Smooth muscle cell (in vitro differentiated cells): Measurements from ENCODE around the gene GLMN. TPM values are rescaled to one million over a fixed set of nuclear protein-coding genes. Genes with fewer than 3 reads are reported as not detected.
"Not testable (repeated sequence)": the region's sequence is repeated elsewhere in the genome, so short reads cannot be mapped to it uniquely, and the experiment has no call there.

ENCODE experiments used
- DNase-seq: peaks from one replicate; lab custom pipeline; 2025; ENCODE audit not compliant: unreplicated experiment; lab: John Stamatoyannopoulos, UW
- H2AFZ ChIP-seq: fragments of 200-600 bp; sonication (generic); 2 replicates; pipeline ENCODE4 v1.6.0; 2016; ENCODE audit warnings: antibody characterized with exemption, low read depth, mild to moderate bottlenecking
- H3F3A ChIP-seq: fragments of 200-600 bp; sonication (generic); 2 replicates; pipeline ENCODE4 v1.6.0; 2017; ENCODE audit warnings: antibody characterized with exemption, low read depth
- H3K27ac ChIP-seq: fragments of 200-600 bp; sonication (generic); 2 replicates; pipeline ENCODE4 v1.5.1; 2016; ENCODE audit warnings: low read depth, mild to moderate bottlenecking
- H3K27me3 ChIP-seq: fragments of 200-600 bp; sonication (generic); 2 replicates; pipeline ENCODE4 v1.6.1; 2016; ENCODE audit warnings: low read depth, mild to moderate bottlenecking
- H3K36me3 ChIP-seq: fragments of 200-600 bp; sonication (generic); 2 replicates; pipeline ENCODE4 v1.5.1; 2016; ENCODE audit warnings: low read depth
- H3K4me1 ChIP-seq: fragments of 200-600 bp; sonication (generic); 2 replicates; pipeline ENCODE4 v1.5.1; 2016; ENCODE audit warnings: low read depth
- H3K4me2 ChIP-seq: fragments of 200-600 bp; sonication (generic); 2 replicates; pipeline ENCODE4 v1.6.0; 2016; ENCODE audit warnings: mild to moderate bottlenecking
- H3K4me3 ChIP-seq: fragments of 200-600 bp; sonication (generic); 2 replicates; pipeline ENCODE4 v1.5.1; 2016; ENCODE audit warnings: mild to moderate bottlenecking
- H3K79me2 ChIP-seq: fragments of 200-600 bp; sonication (generic); 2 replicates; pipeline ENCODE4 v1.6.0; 2016; ENCODE audit warnings: low read depth, mild to moderate bottlenecking
- H3K9ac ChIP-seq: fragments of 200-600 bp; sonication (generic); 2 replicates; pipeline ENCODE4 v1.6.0; 2016; ENCODE audit warnings: low read depth
- H3K9me3 ChIP-seq: fragments of 200-600 bp; sonication (generic); replicated peaks from 2 replicates; pipeline ENCODE4 v1.5.1; 2016; ENCODE audit warnings: low read depth
- H4K20me1 ChIP-seq: fragments of 200-600 bp; sonication (generic); 2 replicates; pipeline ENCODE4 v1.6.0; 2016; ENCODE audit warnings: low read depth
- CTCF ChIP-seq: fragments of 200-600 bp; sonication (generic); IDR thresholded peaks from 2 replicates; pipeline ENCODE4 v1.5.1; 2017; ENCODE audit warnings: borderline replicate concordance, mild to moderate bottlenecking, antibody characterized with exemption; ENCODE audit not compliant: insufficient read depth, poor library complexity, severe bottlenecking
- WGBS: methylation state at CpG from one replicate; pipeline ENCODE4 v1.1.7; 2016; ENCODE audit warnings: low lambda C conversion rate; 5-methylcytosine and 5-hydroxymethylcytosine counted together
- polyA plus RNA-seq: library from polyadenylated mRNA; unstranded; fragments of >200 nt; fragmentation: Nextera tagmentation; extraction: Ambion mirVana; gene quantifications from 2 replicates; pipeline ENCODE4 v1.2.1, GENCODE V29; 2016
- total RNA-seq: library from RNA; depleted of rRNA; stranded (reverse); fragments of >200 nt; gene quantifications from 2 replicates; pipeline ENCODE4 v1.2.3, GENCODE V29; 2014

GLMN gene
- total and polyA plus RNA-seq, 2 experiments from 2014 or later, result 10.8 to 14.6 TPM

- Histone ChIP-seq H4K20me1 (peaks cover 6% of the 10 kb centered on the region), H3K4me2 (no peak overlapping the region)
- WGBS, result 92% methylated on average over 5 of the region's 5 CpGs
These were observed 2.2 kb upstream of the GLMN start for GRCh38 chr1:92301021-92301420.

GRCh38 chr1:92299477-92300150, 827 bp upstream of the GLMN start:
- Histone ChIP-seq H3K79me2 (peaks cover 32% of the 10 kb centered on the region), H4K20me1 (peaks cover 6% of the 10 kb centered on the region), H2AFZ (peak overlapping the region; percentile 88), H3K4me2 (peak overlapping the region; percentile 86), H3K27me3 (no peaks in the 10 kb centered on the region), H3K9ac (peak overlapping the region; percentile 95), H3K27ac (peak overlapping the region; percentile 67), H3F3A (no peaks in the 10 kb centered on the region), H3K4me3 (peak overlapping the region; percentile 95), H3K4me1 (peaks cover 19% of the 10 kb centered on the region), H3K36me3 (peaks cover 7% of the 10 kb centered on the region), H3K9me3 (no peaks in the 10 kb centered on the region)
- WGBS, result 44% methylated on average over 11 of the region's 11 CpGs
- TF ChIP-seq CTCF, result no peak
- no peak for DNase-seq

More at GRCh38 chr1:92301021-92301420, 2.2 kb upstream of the GLMN start:
- Histone ChIP-seq H2AFZ (no peak overlapping the region), H3K4me3 (no peak overlapping the region), H3F3A (no peaks in the 10 kb centered on the region), H3K27me3 (no peaks in the 10 kb centered on the region), H3K4me1 (peaks cover 19% of the 10 kb centered on the region), H3K79me2 (peaks cover 32% of the 10 kb centered on the region), H3K27ac (no peak overlapping the region), H3K9me3 (no peaks in the 10 kb centered on the region), H3K9ac (no peak overlapping the region), H3K36me3 (peaks cover 15% of the 10 kb centered on the region)
- DNase-seq, result no peak
- TF ChIP-seq CTCF, result no peak

- Histone ChIP-seq H3K4me1 (peaks cover 19% of the 10 kb centered on the region), H3K4me3 (peak overlapping the region; percentile 95), H3K4me2 (peak overlapping the region; percentile 86), H3K9me3 (no peaks in the 10 kb centered on the region), H3K9ac (peak overlapping the region; percentile 95), H3K27ac (peak overlapping the region; percentile 67), H4K20me1 (no peaks in the 10 kb centered on the region), H3K36me3 (no peaks in the 10 kb centered on the region), H3K27me3 (no peaks in the 10 kb centered on the region), H2AFZ (peak overlapping the region; percentile 88), H3K79me2 (peaks cover 32% of the 10 kb centered on the region), H3F3A (no peaks in the 10 kb centered on the region)
- DNase-seq, result no peak
- 10% methylated on average over 3 of the region's 3 CpGs for WGBS
- TF ChIP-seq CTCF, result peak; percentile 13
These were observed 594 bp downstream of the GLMN start for GRCh38 chr1:92298213-92298572.

- no peaks in the 10 kb centered on the region for H3K27me3 ChIP-seq
- no peaks in the 10 kb centered on the region for H4K20me1 ChIP-seq
- H3K4me2 ChIP-seq, result no peak overlapping the region
- TF ChIP-seq CTCF, result peak; percentile 73
- no peaks in the 10 kb centered on the region for H3K9me3 ChIP-seq
- H3K9ac ChIP-seq, result no peak overlapping the region
- no peaks in the 10 kb centered on the region for H3K4me1 ChIP-seq
- 46% methylated on average over 3 of the region's 3 CpGs for WGBS
- H3K79me2 ChIP-seq, result no peaks in the 10 kb centered on the region
- H3K27ac ChIP-seq, result no peak overlapping the region
- no peak overlapping the region for H2AFZ ChIP-seq
- no peak for DNase-seq
- no peak overlapping the region for H3K4me3 ChIP-seq
- H3F3A ChIP-seq, result no peaks in the 10 kb centered on the region
- H3K36me3 ChIP-seq, result no peaks in the 10 kb centered on the region
These were observed 7.3 kb downstream of the GLMN start for GRCh38 chr1:92291372-92291999.

- WGBS, result 97% methylated on average over 2 of the region's 2 CpGs
- not testable (repeated sequence) for DNase-seq, H3K9me3 ChIP-seq, H2AFZ ChIP-seq, H4K20me1 ChIP-seq, H3K4me1 ChIP-seq, H3K27ac ChIP-seq, H3K9ac ChIP-seq, H3K79me2 ChIP-seq, H3K36me3 ChIP-seq, H3K4me3 ChIP-seq, H3K4me2 ChIP-seq, H3F3A ChIP-seq, H3K27me3 ChIP-seq
These were observed 17.4 kb downstream of the GLMN start for GRCh38 chr1:92281411-92281810.
